Lower lobe of right lung (tissue), 2 donors: ENCODE measurements around the gene CDH8. TPM values are rescaled to one million over a fixed set of nuclear protein-coding genes. Genes with fewer than 3 reads are reported as not detected.
"Not testable (repeated sequence)": the region's sequence is repeated elsewhere in the genome, so short reads cannot be mapped to it uniquely, and the experiment has no call there.

Experiments
- ATAC-seq, 2 donors: fragments of 200-7000 bp; cut with Tn5 transposase; one replicate each; pipeline ENCODE4 v1.9.1; 2020 to 2022; ENCODE audit warnings: mild to moderate bottlenecking in 2 of 2, moderate library complexity in 2 of 2
- DNase-seq: peaks from one replicate; pipeline ENCODE4 v3.0.0-alpha.2; 2020
- H3K27ac ChIP-seq: fragments of 200-600 bp; one replicate; pipeline ENCODE4 v1.8.0; 2022
- H3K27me3 ChIP-seq: fragments of 200-600 bp; one replicate; pipeline ENCODE4 v1.8.0; 2022; ENCODE audit warnings: low read depth
- H3K36me3 ChIP-seq: fragments of 200-600 bp; one replicate; pipeline ENCODE4 v1.8.0; 2022; ENCODE audit warnings: mild to moderate bottlenecking
- H3K4me1 ChIP-seq: fragments of 200-600 bp; one replicate; pipeline ENCODE4 v1.8.0; 2022
- H3K4me3 ChIP-seq: fragments of 200-600 bp; one replicate; pipeline ENCODE4 v1.8.0; 2022; ENCODE audit warnings: mild to moderate bottlenecking
- H3K9me3 ChIP-seq: fragments of 200-600 bp; one replicate; pipeline ENCODE4 v1.8.0; 2022
- intact Hi-C: fragments of 100-400 bp; cut with DNase I; formaldehyde crosslinking; loops from one replicate; pipeline ENCODE4 v1.11.0; 2022
- total RNA-seq: library from RNA; stranded (reverse); fragmentation: NEBNext Ultra II Directional; extraction: Animal tissue kit (Norgen Biotek cat#: 25700); gene quantifications from one replicate; pipeline ENCODE4 v1.2.1, GENCODE V29; 2021
- TF ChIP-seq, protein P1 (sequence below): fragments of 200-600 bp; IDR thresholded peaks from one replicate; pipeline ENCODE4 v1.8.0; 2022; ENCODE audit warnings: antibody characterized with exemption, mild to moderate bottlenecking
- donor health status: DM: no; HTN: yes; CAD: no; lungs with severe emphysema.

Gene CDH8
- total RNA-seq, 1 donor from 2014 or later = 0.71 TPM

DNA sequence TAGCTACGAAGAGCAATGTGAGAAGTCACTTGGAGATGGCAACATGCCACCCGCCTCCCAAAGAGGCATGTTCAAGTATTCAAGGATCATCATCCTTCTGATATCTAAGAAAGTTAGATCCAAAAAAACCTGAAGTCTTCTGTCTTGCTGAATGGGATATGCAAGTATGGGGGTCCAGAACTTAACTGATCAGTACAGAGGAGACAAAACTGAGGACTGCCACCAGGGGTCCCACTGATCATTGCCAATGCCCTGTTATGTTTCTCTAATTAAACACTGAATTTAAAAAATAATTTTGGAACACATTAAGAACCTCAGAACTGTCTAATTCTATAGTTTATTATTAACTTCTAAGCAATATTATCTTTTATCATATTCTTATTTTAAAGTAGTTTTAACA, 99.7 kb downstream of the CDH8 start:
- H3K27me3 ChIP-seq = no peaks in the 10 kb centered on the region
- no peak overlapping the region for H3K27ac ChIP-seq
- H3K4me3 ChIP-seq = no peak overlapping the region
- ATAC-seq (no peak), DNase-seq (no peak)
- H3K4me1 ChIP-seq = no peaks in the 10 kb centered on the region
- no peaks in the 10 kb centered on the region for H3K36me3 ChIP-seq
- TF ChIP-seq, protein P1, sequence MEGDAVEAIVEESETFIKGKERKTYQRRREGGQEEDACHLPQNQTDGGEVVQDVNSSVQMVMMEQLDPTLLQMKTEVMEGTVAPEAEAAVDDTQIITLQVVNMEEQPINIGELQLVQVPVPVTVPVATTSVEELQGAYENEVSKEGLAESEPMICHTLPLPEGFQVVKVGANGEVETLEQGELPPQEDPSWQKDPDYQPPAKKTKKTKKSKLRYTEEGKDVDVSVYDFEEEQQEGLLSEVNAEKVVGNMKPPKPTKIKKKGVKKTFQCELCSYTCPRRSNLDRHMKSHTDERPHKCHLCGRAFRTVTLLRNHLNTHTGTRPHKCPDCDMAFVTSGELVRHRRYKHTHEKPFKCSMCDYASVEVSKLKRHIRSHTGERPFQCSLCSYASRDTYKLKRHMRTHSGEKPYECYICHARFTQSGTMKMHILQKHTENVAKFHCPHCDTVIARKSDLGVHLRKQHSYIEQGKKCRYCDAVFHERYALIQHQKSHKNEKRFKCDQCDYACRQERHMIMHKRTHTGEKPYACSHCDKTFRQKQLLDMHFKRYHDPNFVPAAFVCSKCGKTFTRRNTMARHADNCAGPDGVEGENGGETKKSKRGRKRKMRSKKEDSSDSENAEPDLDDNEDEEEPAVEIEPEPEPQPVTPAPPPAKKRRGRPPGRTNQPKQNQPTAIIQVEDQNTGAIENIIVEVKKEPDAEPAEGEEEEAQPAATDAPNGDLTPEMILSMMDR = no peak
- no peaks in the 10 kb centered on the region for H3K9me3 ChIP-seq
- intact Hi-C loops = no loop called here

DNA sequence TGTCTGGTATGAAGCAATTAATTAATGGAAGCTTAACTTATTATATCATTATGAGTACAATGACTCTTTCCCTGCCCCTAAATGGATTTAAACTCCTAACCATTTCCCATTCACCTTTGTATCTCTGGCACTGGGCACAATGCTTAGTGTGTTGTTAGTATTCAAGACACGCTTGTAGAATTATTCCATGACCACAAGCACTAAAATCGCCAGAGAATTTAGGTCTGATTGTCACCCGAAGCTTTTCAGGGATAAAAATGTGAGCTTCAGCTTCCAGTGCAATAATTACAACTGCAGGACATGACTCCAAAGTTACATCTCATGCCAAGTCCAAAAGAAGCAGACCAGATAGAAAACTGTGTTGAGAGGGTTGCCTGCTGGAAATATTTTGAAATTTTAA, 101.6 kb downstream of the CDH8 start:
- Histone ChIP-seq H3K9me3 (no peaks in the 10 kb centered on the region), H3K4me3 (no peak overlapping the region), H3K27me3 (no peaks in the 10 kb centered on the region), H3K36me3 (no peaks in the 10 kb centered on the region), H3K27ac (no peak overlapping the region), H3K4me1 (no peaks in the 10 kb centered on the region)
- ATAC-seq (no peak), DNase-seq (no peak)
- TF ChIP-seq, protein P1 = no peak
- intact Hi-C loops = no loop called here

DNA sequence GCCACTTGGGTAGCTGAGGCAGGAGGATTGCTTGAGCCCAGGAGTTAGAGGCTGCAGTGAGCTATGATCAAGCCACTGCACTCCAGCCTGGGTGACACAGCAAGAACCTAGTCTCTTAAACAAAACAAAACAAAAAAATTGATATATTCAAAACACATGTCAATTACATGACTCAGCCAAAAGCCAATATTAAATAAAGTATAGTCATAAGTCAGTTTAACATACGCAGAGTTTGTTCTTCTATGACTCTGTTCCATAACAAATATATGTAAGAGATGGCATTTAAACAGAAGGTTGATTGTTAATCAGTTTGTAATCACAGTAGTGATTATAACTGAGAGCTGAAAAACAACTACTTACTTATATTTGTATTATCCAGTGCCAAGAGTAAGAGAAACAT, 106.5 kb downstream of the CDH8 start:
- Histone ChIP-seq H3K27ac (no peak overlapping the region), H3K27me3 (no peaks in the 10 kb centered on the region), H3K4me1 (no peaks in the 10 kb centered on the region), H3K36me3 (no peaks in the 10 kb centered on the region), H3K9me3 (no peaks in the 10 kb centered on the region), H3K4me3 (no peak overlapping the region)
- intact Hi-C loops = no loop called here
- DNase-seq (no peak), ATAC-seq (no peak)
- TF ChIP-seq, protein P1 = no peak

DNA sequence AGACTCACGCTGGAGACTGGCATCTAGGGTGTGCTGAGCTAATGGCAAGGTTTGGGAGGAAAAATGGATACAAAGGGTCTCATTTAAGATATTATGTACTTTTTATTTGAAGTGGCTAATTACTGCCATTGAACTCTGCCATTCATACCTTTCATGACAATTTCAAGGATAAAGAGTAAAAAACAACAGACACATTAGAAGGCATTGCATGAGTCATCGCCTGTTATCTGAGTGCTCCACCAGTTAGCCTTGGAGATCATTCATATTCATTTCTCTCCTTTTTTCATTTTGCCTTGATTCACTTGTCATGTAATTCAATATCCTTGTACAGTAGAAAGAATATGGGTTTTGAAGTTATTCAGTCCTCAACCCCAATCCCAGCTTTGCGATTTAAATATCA, 109.5 kb downstream of the CDH8 start:
- Histone ChIP-seq H3K27me3 (no peaks in the 10 kb centered on the region), H3K9me3 (no peaks in the 10 kb centered on the region), H3K27ac (no peak overlapping the region), H3K36me3 (no peaks in the 10 kb centered on the region), H3K4me3 (no peak overlapping the region), H3K4me1 (no peaks in the 10 kb centered on the region)
- intact Hi-C loops = no loop called here
- DNase-seq (no peak), ATAC-seq (no peak)
- TF ChIP-seq, protein P1 = no peak

DNA sequence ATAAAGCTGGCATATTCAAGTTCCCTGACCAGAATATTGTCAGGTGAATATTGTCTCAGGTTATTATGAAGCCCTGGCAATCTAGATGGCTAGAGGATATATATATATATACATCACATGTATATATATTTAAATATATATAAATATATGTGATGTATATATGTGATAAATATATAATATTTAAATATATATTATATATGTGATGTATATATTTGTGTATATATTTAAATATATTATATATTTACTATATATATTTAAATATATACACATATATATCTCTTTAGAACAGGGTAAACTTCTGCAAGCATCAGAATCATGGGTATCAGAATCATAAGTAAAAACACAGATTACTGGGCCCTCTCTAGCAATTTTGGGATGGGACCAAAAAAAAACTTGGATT, 112.6 kb downstream of the CDH8 start:
- no peak for DNase-seq
- Histone ChIP-seq H3K4me1 (no peaks in the 10 kb centered on the region), H3K36me3 (no peaks in the 10 kb centered on the region), H3K9me3 (no peaks in the 10 kb centered on the region), H3K27ac (no peak overlapping the region), H3K4me3 (no peak overlapping the region), H3K27me3 (no peaks in the 10 kb centered on the region)
- TF ChIP-seq, protein P1 = no peak
- no peak for ATAC-seq
- intact Hi-C loops = no loop called here

DNA sequence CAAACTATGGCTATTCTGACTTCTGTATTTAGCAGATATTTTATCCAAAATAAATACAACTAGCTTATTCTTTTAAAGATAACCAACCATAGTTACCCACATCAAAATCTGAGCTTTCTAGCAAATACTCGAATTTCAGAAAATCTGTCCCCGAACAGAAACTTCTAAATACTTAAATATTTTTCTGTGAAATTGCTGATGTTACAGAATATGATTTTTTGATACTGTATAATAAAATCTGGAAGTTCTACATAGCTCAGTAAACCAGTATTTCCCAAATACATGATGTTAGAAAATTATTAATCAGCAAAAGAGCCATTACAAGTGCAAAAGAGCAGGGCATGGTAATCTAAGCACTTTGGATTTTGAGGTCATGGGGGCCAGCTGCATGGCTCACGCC, 114.9 kb downstream of the CDH8 start:
- intact Hi-C loops = no loop called here
- Histone ChIP-seq H3K4me1 (no peaks in the 10 kb centered on the region), H3K27me3 (no peaks in the 10 kb centered on the region), H3K9me3 (no peaks in the 10 kb centered on the region), H3K4me3 (no peak overlapping the region), H3K36me3 (no peaks in the 10 kb centered on the region), H3K27ac (no peak overlapping the region)
- DNase-seq = no peak
- ATAC-seq = no peak
- TF ChIP-seq, protein P1 = no peak

DNA sequence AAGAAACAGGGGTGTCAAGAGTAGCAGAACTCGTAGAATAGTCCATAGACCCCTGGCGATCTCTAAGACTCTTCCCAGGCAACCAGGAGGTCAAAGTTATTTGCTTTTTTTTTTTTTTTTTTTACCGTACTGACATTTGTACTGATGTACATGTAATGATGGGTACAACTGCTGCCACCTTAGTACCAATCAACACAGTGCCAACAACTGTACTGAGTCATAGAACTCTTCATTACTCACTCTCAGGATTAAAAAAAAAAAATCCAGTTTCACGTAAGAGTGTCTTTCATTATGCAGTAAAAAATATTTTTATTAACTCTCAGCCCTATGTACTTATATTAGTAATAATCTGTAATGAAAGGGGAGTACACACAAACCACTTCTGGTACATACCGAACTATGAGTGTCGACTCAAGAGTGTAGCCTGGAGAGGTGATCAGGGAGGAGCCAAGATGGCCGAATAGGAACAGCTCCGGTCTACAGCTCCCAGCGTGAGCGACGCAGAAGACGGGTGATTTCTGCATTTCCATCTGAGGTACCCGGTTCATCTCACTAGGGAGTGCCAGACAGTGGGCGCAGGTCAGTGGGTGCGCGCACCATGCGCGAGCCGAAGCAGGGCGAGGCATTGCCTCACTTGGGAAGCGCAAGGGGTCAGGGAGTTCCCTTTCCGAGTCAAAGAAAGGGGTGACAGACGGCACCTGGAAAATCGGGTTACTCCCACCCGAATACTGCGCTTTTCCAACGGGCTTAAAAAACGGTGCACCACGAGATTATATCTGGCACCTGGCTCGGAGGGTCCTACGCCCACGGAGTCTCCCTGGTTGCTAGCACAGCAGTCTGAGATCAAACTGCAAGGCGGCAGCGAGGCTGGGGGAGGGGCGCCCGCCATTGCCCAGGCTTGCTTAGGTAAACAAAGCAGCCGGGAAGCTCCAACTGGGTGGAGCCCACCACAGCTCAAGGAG, 118.1 kb downstream of the CDH8 start:
- H3K4me3 ChIP-seq, intact Hi-C loops, DNase-seq, H3K9me3 ChIP-seq, ATAC-seq, H3K27ac ChIP-seq, H3K4me1 ChIP-seq, H3K36me3 ChIP-seq, H3K27me3 ChIP-seq: not testable (repeated sequence)
